Activated T-cell treated with anti-CD3 and anti-CD28 coated beads, Interleukin-2, amount 50 U/mL, for 1 hour (primary cell): Measurements from ENCODE around the gene C1orf116.

Source experiments
- DNase-seq: peaks from one replicate; pipeline ENCODE4 v3.0.0-alpha.2; 2020

C1orf116 gene

GRCh38 chr1:206986402-206986801 is 46.2 kb downstream of the C1orf116 start:
- DNase-seq = no peak

GRCh38 chr1:206985162-206985749 is 47.3 kb downstream of the C1orf116 start:
- no peak for DNase-seq

- peak; percentile 67 for DNase-seq
These were observed 50.3 kb downstream of the C1orf116 start for GRCh38 chr1:206982216-206982615.

GRCh38 chr1:206979379-206980043 is 53.0 kb downstream of the C1orf116 start:
- no peak for DNase-seq

- no peak for DNase-seq
These were observed 54.3 kb downstream of the C1orf116 start for GRCh38 chr1:206978259-206978658.

- DNase-seq = no peak
These were observed 57.2 kb downstream of the C1orf116 start for GRCh38 chr1:206975306-206975705.

GRCh38 chr1:206974140-206974539 is 58.4 kb downstream of the C1orf116 start:
- DNase-seq = no peak

- no peak for DNase-seq
These were observed 59.8 kb downstream of the C1orf116 start for GRCh38 chr1:206972728-206973127.

GRCh38 chr1:206971029-206971655 is 61.4 kb downstream of the C1orf116 start:
- DNase-seq = no peak

- no peak for DNase-seq
These were observed 62.1 kb downstream of the C1orf116 start, which contains the start of gene FCAMR for GRCh38 chr1:206970446-206970845. Gene FCAMR, minus strand, starts transcription at chr1:206970460. Its CDS starts 335 bp downstream, at chr1:206970125.

GRCh38 chr1:206969090-206969489 is 63.5 kb downstream of the C1orf116 start:
- no peak for DNase-seq
